ENCODE data around the gene OTUB2. TPM values are rescaled to one million over a fixed set of nuclear protein-coding genes. Genes with fewer than 3 reads are reported as not detected.

Gene OTUB2
- total RNA-seq, 2 experiments from 2014 or later, result 0.28 to 0.84 TPM

DNA sequence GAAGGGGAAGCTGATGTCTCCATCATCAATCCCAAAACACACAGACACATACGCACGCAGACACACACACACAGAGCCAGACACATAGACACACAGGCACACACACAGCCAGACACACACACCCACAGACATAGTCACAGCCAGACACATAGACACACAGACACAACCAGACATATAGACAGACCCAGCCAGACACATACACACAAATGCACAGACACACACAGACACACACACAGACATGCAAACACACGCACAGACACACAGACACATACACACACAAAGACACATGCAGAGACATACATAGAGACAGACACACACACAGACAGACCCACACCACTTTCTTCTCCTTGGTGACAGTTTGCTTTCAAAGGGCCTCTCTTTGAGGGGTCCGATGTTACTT is 22.7 kb upstream of the OTUB2 start:
- no peaks in the 10 kb centered on the region for H3K9me2 ChIP-seq (ENCODE audit: insufficient read depth, low read length)
- no peak overlapping the region for H3K4me3 ChIP-seq (ENCODE audit: low read depth, low read length, poor library complexity, severe bottlenecking)
- no peak overlapping the region for H2AFZ ChIP-seq (ENCODE audit: low read length)
- no TSS peak for BruUV-seq (replicated peaks)
- no peak for TF ChIP-seq EZH2phosphoT487 (IDR thresholded peaks at IDR 0.05; ENCODE audit: borderline replicate concordance, low read depth, low read length)
- TF ChIP-seq, protein P1, sequence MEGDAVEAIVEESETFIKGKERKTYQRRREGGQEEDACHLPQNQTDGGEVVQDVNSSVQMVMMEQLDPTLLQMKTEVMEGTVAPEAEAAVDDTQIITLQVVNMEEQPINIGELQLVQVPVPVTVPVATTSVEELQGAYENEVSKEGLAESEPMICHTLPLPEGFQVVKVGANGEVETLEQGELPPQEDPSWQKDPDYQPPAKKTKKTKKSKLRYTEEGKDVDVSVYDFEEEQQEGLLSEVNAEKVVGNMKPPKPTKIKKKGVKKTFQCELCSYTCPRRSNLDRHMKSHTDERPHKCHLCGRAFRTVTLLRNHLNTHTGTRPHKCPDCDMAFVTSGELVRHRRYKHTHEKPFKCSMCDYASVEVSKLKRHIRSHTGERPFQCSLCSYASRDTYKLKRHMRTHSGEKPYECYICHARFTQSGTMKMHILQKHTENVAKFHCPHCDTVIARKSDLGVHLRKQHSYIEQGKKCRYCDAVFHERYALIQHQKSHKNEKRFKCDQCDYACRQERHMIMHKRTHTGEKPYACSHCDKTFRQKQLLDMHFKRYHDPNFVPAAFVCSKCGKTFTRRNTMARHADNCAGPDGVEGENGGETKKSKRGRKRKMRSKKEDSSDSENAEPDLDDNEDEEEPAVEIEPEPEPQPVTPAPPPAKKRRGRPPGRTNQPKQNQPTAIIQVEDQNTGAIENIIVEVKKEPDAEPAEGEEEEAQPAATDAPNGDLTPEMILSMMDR (conservative IDR thresholded peaks at IDR 0.05; ENCODE audit: low read length), result no peak
- no peaks in the 10 kb centered on the region for H3K79me2 ChIP-seq (ENCODE audit: insufficient read depth, low read depth, low read length)
- H4K20me1 ChIP-seq (ENCODE audit: insufficient read depth, low read length), result no peaks in the 10 kb centered on the region
- intact Hi-C loops (cut with micrococcal nuclease; ENCODE audit: unreplicated experiment), result no loop called here
- peaks cover 9% of the 10 kb centered on the region for H3K4me1 ChIP-seq (ENCODE audit: insufficient read depth, low read length, poor library complexity, severe bottlenecking)
- H3K27ac ChIP-seq (ENCODE audit: low read depth, low read length, poor library complexity, severe bottlenecking), result no peak overlapping the region
- H3K4me2 ChIP-seq (ENCODE audit: low read length), result no peak overlapping the region
- POLR2A ChIA-PET, result interaction anchor here (0.9 kb wide), 1 partner anchor 55 kb away, joined by 3 read pairs; no protein-coding TSS in a partner anchor
- H3K9me3 ChIP-seq (ENCODE audit: low read length), result no peaks in the 10 kb centered on the region
- no peaks in the 10 kb centered on the region for H3K36me3 ChIP-seq (ENCODE audit: insufficient read depth, low read length)
- no peak for DNase-seq (ENCODE audit: low spot score)
- CTCF ChIA-PET (ENCODE audit: unreplicated experiment), result interaction anchor here (0.6 to 0.7 kb wide), 3 partner anchors 9 to 316 kb away, joined by 3 to 7 read pairs (median 3); no protein-coding TSS in a partner anchor

DNA sequence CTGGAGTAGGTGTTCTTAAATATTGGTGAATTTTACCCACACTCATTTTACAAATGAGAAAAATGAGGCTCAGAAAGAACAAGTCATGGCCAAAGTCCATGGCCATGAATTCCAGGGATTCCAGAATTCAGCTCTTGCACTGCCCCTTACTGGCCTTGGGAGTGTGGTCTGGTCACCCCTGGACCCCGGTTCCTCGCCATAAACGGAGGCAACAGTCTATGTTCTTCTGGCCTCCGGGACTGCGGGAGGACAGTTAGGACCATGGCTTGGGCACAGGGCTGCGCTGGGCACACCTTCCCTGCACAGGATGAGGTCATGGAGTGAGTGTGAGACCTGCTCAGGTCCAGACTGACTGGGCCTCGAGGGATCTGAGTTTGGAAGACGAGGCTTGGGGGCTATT is 22.1 kb upstream of the OTUB2 start:
- H3K9me2 ChIP-seq (ENCODE audit: insufficient read depth, low read length), result no peaks in the 10 kb centered on the region
- H3K27ac ChIP-seq (ENCODE audit: low read depth, low read length, poor library complexity, severe bottlenecking), result no peak overlapping the region
- H3K4me2 ChIP-seq (ENCODE audit: low read length), result no peak overlapping the region
- ChIA-PET POLR2A (interaction anchor here (0.9 kb wide), 1 partner anchor 56 kb away, joined by 3 read pairs; no protein-coding TSS in a partner anchor), CTCF (ENCODE audit: unreplicated experiment) (no interaction called here)
- no TSS peak for BruUV-seq (replicated peaks)
- no peak for TF ChIP-seq EZH2phosphoT487 (IDR thresholded peaks at IDR 0.05; ENCODE audit: borderline replicate concordance, low read depth, low read length)
- TF ChIP-seq, protein P1 (conservative IDR thresholded peaks at IDR 0.05; ENCODE audit: low read length), result no peak
- intact Hi-C loops (cut with micrococcal nuclease; ENCODE audit: unreplicated experiment), result no loop called here
- H3K9me3 ChIP-seq (ENCODE audit: low read length), result no peaks in the 10 kb centered on the region
- H3K4me3 ChIP-seq (ENCODE audit: low read depth, low read length, poor library complexity, severe bottlenecking), result no peak overlapping the region
- no peak for DNase-seq (ENCODE audit: low spot score)
- peaks cover 8% of the 10 kb centered on the region for H3K4me1 ChIP-seq (ENCODE audit: insufficient read depth, low read length, poor library complexity, severe bottlenecking)
- no peaks in the 10 kb centered on the region for H3K79me2 ChIP-seq (ENCODE audit: insufficient read depth, low read depth, low read length)
- no peak overlapping the region for H2AFZ ChIP-seq (ENCODE audit: low read length)
- no peaks in the 10 kb centered on the region for H3K36me3 ChIP-seq (ENCODE audit: insufficient read depth, low read length)
- no peaks in the 10 kb centered on the region for H4K20me1 ChIP-seq (ENCODE audit: insufficient read depth, low read length)

DNA sequence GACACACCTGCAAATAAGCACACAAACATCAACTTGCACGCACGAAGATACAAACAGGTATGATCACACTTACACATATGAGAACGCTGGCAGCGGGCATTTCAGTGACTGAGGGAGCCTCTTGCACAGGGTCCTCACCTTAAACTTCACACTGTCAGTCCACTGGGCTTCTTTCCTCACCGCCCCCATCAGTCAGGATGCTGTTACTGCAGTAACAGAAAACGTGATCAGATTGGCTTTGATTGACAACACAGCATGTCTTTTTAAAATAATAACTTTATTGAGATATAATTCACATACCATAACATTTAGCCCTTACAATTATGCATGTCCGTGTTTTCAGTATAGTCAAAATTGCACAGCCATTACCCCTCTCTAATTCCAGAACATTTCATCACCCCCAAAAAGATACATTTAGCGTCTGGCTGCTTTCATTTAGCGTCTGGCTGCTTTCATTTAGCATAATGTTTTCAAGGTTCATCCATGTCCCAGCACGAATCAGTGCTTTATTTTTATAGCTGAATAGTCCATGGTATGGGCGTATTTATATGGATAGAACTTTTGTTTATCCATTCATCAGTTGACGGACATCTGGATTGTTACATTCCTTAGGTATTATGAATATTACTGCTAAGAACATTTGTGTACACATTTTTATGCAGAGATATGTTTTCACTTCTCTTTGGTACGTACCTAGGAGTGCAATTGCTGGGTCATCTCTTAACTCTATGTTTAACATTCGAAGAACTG is 20.6 kb upstream of the OTUB2 start:
- DNase-seq (ENCODE audit: low spot score), result peak; percentile 51
- no peak overlapping the region for H3K27ac ChIP-seq (ENCODE audit: low read depth, low read length, poor library complexity, severe bottlenecking)
- TF ChIP-seq EZH2phosphoT487 (IDR thresholded peaks at IDR 0.05; ENCODE audit: borderline replicate concordance, low read depth, low read length), result no peak
- TF ChIP-seq, protein P1 (conservative IDR thresholded peaks at IDR 0.05; ENCODE audit: low read length), result peak; percentile 82
- CTCF ChIA-PET (ENCODE audit: unreplicated experiment), result interaction anchor here (1.0 kb wide), 1 partner anchor 66 kb away, joined by 5 read pairs; no protein-coding TSS in a partner anchor
- no peaks in the 10 kb centered on the region for H3K9me3 ChIP-seq (ENCODE audit: low read length)
- intact Hi-C loops (cut with micrococcal nuclease; ENCODE audit: unreplicated experiment), result no loop called here
- H3K9me2 ChIP-seq (ENCODE audit: insufficient read depth, low read length), result no peaks in the 10 kb centered on the region
- H2AFZ ChIP-seq (ENCODE audit: low read length), result no peak overlapping the region
- H3K36me3 ChIP-seq (ENCODE audit: insufficient read depth, low read length), result no peaks in the 10 kb centered on the region
- no peak overlapping the region for H3K4me3 ChIP-seq (ENCODE audit: low read depth, low read length, poor library complexity, severe bottlenecking)
- peaks cover 4% of the 10 kb centered on the region for H3K4me1 ChIP-seq (ENCODE audit: insufficient read depth, low read length, poor library complexity, severe bottlenecking)
- H3K4me2 ChIP-seq (ENCODE audit: low read length), result no peak overlapping the region
- POLR2A ChIA-PET, result interaction anchor here (0.6 kb wide), 1 partner anchor 133 kb away, joined by 3 read pairs; no protein-coding TSS in a partner anchor
- H3K79me2 ChIP-seq (ENCODE audit: insufficient read depth, low read depth, low read length), result no peaks in the 10 kb centered on the region
- no peaks in the 10 kb centered on the region for H4K20me1 ChIP-seq (ENCODE audit: insufficient read depth, low read length)
- no TSS peak for BruUV-seq (replicated peaks)
